A673 (cell line): ENCODE measurements around the gene ARSA.

Experiments
- CTCF ChIP-seq: fragments of 300-800, 200-600 bp; sonication (generic); conservative IDR thresholded peaks from 2 replicates; pipeline ENCODE4 v1.5.1; 2017; ENCODE audit warnings: low read depth, mild to moderate bottlenecking, antibody characterized with exemption, low read length, moderate library complexity, mixed read lengths
- EZH2 ChIP-seq: fragments of 200-600 bp; sonication (generic); IDR thresholded peaks from 2 replicates; pipeline ENCODE4 v1.6.1; 2017; ENCODE audit warnings: borderline replicate concordance, low read depth, mild to moderate bottlenecking, mixed read lengths, antibody characterized with exemption, low read length; ENCODE audit not compliant: poor library complexity, severe bottlenecking

GRCh38 chr22:50610581-50610980 is 17.4 kb downstream of the ARSA start:
- no peak for TF ChIP-seq CTCF
- TF ChIP-seq EZH2, result no peak
